Measurements from ENCODE around the gene VPS13D.

DNA sequence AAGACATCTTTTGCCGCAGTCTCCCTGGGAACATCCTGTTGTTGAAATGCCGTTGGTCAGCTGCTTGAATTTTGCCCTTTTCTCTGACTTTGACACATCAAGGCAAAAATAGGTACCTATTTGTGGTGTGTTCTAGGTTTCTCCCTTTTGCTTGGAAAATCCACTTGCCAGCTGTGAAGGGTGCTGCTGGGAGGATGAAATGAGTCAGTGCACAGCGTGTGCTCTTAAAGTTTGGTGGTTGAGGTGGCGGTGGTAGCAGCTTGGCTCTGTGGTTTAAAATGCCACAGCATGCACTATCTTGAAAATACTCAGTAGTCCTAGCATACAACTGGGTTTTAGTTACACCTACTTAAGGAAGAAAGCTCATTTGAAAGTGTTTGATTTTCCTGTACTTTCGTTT, 204.3 kb downstream of the VPS13D start:
- TF ChIP-seq, protein P1, sequence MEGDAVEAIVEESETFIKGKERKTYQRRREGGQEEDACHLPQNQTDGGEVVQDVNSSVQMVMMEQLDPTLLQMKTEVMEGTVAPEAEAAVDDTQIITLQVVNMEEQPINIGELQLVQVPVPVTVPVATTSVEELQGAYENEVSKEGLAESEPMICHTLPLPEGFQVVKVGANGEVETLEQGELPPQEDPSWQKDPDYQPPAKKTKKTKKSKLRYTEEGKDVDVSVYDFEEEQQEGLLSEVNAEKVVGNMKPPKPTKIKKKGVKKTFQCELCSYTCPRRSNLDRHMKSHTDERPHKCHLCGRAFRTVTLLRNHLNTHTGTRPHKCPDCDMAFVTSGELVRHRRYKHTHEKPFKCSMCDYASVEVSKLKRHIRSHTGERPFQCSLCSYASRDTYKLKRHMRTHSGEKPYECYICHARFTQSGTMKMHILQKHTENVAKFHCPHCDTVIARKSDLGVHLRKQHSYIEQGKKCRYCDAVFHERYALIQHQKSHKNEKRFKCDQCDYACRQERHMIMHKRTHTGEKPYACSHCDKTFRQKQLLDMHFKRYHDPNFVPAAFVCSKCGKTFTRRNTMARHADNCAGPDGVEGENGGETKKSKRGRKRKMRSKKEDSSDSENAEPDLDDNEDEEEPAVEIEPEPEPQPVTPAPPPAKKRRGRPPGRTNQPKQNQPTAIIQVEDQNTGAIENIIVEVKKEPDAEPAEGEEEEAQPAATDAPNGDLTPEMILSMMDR (IDR thresholded peaks at IDR 0.05; ENCODE audit: low read length): no peak
- TF ChIP-seq EZH2 (optimal IDR thresholded peaks at IDR 0.05; ENCODE audit: low read depth, low read length) (no peak), EZH2phosphoT487 (IDR thresholded peaks at IDR 0.05; ENCODE audit: low read length) (no peak)
